ENCODE results near the gene HNRNPUL2. TPM values are rescaled to one million over a fixed set of nuclear protein-coding genes. Genes with fewer than 3 reads are reported as not detected.

Gene HNRNPUL2
- total RNA-seq, 2 experiments from 2014 or later, result 8.3 to 59.2 TPM

DNA sequence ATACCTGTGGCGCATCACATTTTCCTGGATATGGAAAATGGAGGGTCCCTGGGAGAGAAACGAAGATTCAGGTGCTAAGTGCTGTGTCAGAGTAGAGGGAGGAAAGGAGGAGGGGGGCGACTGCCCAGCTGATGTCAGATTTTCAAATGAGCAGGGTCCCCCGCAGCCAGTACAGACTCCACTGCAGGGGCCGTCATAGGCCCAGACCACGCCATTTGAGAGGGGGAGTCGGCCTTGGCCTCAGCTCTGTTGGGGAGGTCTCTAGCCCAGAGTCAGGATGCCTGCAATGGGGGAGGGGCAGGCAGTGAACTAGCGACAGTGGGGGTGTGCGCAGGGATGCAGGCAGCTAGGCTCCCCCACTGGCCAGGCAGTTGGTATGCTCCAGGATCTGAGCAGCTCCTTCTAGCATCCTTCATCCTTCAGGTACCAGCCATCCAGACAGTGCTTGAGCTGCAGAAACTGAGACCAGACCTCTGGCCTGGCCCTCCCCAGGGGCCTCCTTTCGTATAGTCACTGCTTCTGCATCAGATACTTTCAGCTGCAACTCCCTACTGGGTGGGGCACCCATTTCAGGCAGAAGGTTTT lies 19.9 kb downstream of the HNRNPUL2 start, which contains the start of the genes BSCL2 and GNG3:
TSS of gene BSCL2 (minus strand) at position 148 of the 585 bp plus-strand sequence. CDS start 229 bp downstream, outside the sequence.
TSS of gene GNG3 (plus strand) at position 400 of the 585 bp plus-strand sequence. CDS start 620 bp downstream, outside the sequence.
- CTCF ChIA-PET (ENCODE audit: unreplicated experiment), result no interaction called here
- no peak for DNase-seq (ENCODE audit: low spot score)
- TF ChIP-seq EZH2phosphoT487 (IDR thresholded peaks at IDR 0.05; ENCODE audit: borderline replicate concordance, low read depth, low read length) (no peak), CTCF (conservative IDR thresholded peaks at IDR 0.05; ENCODE audit: low read length) (no peak)
- Histone ChIP-seq H3K9me3 (ENCODE audit: low read length) (no peaks in the 10 kb centered on the region), H3K36me3 (ENCODE audit: insufficient read depth, low read length) (peaks cover 93% of the 10 kb centered on the region), H3K4me3 (ENCODE audit: low read depth, low read length, poor library complexity, severe bottlenecking) (peak within 1 kb of the TSS; percentile 73), H3K79me2 (ENCODE audit: insufficient read depth, low read depth, low read length) (no peaks in the 10 kb centered on the region), H3K27ac (ENCODE audit: low read depth, low read length, poor library complexity, severe bottlenecking) (peak within 1 kb of the TSS; percentile 73), H3K4me2 (ENCODE audit: low read length) (peak within 1 kb of the TSS; percentile 94), H2AFZ (ENCODE audit: low read length) (no peak within 1 kb of the TSS), H3K4me1 (ENCODE audit: insufficient read depth, low read length, poor library complexity, severe bottlenecking) (peaks cover 44% of the 10 kb centered on the region), H4K20me1 (ENCODE audit: insufficient read depth, low read length) (no peaks in the 10 kb centered on the region), H3K9me2 (ENCODE audit: insufficient read depth, low read length) (no peaks in the 10 kb centered on the region)
- POLR2A ChIA-PET, result interaction anchor here (0.8 to 1.6 kb wide), 3 partner anchors 20 to 36 kb away, joined by 3 to 5 read pairs (median 3); partner anchors contain the start of genes HNRNPUL2, TTC9C and UQCC3
- no TSS peak for BruUV-seq (replicated peaks)
- intact Hi-C loops (cut with micrococcal nuclease; ENCODE audit: unreplicated experiment), result loop anchor here (2.0 kb wide), 1 partner anchor 19 kb away; the partner anchor contains the start of gene HNRNPUL2

DNA sequence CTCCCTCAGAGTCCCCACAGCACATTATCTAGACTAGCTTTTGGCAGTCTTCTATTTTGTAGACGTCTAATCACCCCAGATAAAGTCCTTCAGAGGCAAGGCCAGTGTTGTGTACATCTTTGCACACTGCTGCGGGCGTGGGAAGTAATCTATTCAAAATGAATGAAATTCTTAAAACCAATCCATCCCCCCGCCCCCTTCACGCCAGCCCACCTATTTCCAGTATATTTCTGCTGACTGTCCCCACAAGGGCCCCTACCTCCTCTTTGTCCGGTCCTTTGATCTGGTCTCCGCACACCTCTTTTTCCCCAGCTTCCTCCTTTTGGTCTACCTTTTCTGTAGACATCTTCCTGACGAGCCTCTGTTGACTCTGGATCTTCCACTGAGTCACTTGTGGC lies 20.4 kb downstream of the HNRNPUL2 start:
- intact Hi-C loops (cut with micrococcal nuclease; ENCODE audit: unreplicated experiment), result loop anchor here (2.0 kb wide), 1 partner anchor 20 kb away; the partner anchor contains the start of gene HNRNPUL2
- ChIA-PET CTCF (ENCODE audit: unreplicated experiment) (no interaction called here), POLR2A (interaction anchor here (0.7 to 1.4 kb wide), 2 partner anchors 122 to 137 kb away, joined by 5 read pairs; no protein-coding TSS in a partner anchor)
- no peak overlapping the region for H3K4me3 ChIP-seq (ENCODE audit: low read depth, low read length, poor library complexity, severe bottlenecking)
- no peak overlapping the region for H2AFZ ChIP-seq (ENCODE audit: low read length)
- no peaks in the 10 kb centered on the region for H4K20me1 ChIP-seq (ENCODE audit: insufficient read depth, low read length)
- H3K79me2 ChIP-seq (ENCODE audit: insufficient read depth, low read depth, low read length), result no peaks in the 10 kb centered on the region
- H3K4me1 ChIP-seq (ENCODE audit: insufficient read depth, low read length, poor library complexity, severe bottlenecking), result peaks cover 44% of the 10 kb centered on the region
- peak overlapping the region; percentile 94; the same call in 1 of the 2 replicates for H3K4me2 ChIP-seq (ENCODE audit: low read length)
- DNase-seq (ENCODE audit: low spot score), result no peak
- H3K9me3 ChIP-seq (ENCODE audit: low read length), result no peaks in the 10 kb centered on the region
- no peaks in the 10 kb centered on the region for H3K9me2 ChIP-seq (ENCODE audit: insufficient read depth, low read length)
- H3K27ac ChIP-seq (ENCODE audit: low read depth, low read length, poor library complexity, severe bottlenecking), result no peak overlapping the region
- no peak for TF ChIP-seq EZH2phosphoT487 (IDR thresholded peaks at IDR 0.05; ENCODE audit: borderline replicate concordance, low read depth, low read length)
- no peak for TF ChIP-seq CTCF (conservative IDR thresholded peaks at IDR 0.05; ENCODE audit: low read length)
- peaks cover 93% of the 10 kb centered on the region for H3K36me3 ChIP-seq (ENCODE audit: insufficient read depth, low read length)
- no TSS peak for BruUV-seq (replicated peaks)
